NCI-H146 treated with DMSO at 0.1 percent for 48 hours (cell line): ENCODE data around the gene SBK1.

Source experiments
- DNase-seq: peaks from one replicate; lab custom pipeline; 2025; ENCODE audit not compliant: unreplicated experiment; lab: John Stamatoyannopoulos, UW

The SBK1 gene

GRCh38 chr16:28304214-28304613 lies 11.9 kb downstream of the SBK1 start:
- DNase-seq = no peak

- no peak for DNase-seq
These were observed 15.6 kb downstream of the SBK1 start for GRCh38 chr16:28307936-28308335.

GRCh38 chr16:28308794-28309584 lies 16.7 kb downstream of the SBK1 start:
- no peak for DNase-seq

- DNase-seq = no peak
These were observed 17.5 kb downstream of the SBK1 start for GRCh38 chr16:28309811-28310311.

GRCh38 chr16:28310796-28311195 lies 18.5 kb downstream of the SBK1 start:
- no peak for DNase-seq

GRCh38 chr16:28311413-28311812 lies 19.1 kb downstream of the SBK1 start:
- no peak for DNase-seq

- no peak for DNase-seq
These were observed 19.6 kb downstream of the SBK1 start for GRCh38 chr16:28311913-28312312.

- no peak for DNase-seq
These were observed 20.0 kb downstream of the SBK1 start for GRCh38 chr16:28312327-28312726.

GRCh38 chr16:28313587-28313986 lies 21.3 kb downstream of the SBK1 start:
- no peak for DNase-seq

GRCh38 chr16:28316054-28316453 lies 23.7 kb downstream of the SBK1 start:
- DNase-seq = no peak

GRCh38 chr16:28317040-28317880 lies 24.9 kb downstream of the SBK1 start:
- DNase-seq = no peak

GRCh38 chr16:28318042-28318744 lies 25.9 kb downstream of the SBK1 start:
- no peak for DNase-seq

- no peak for DNase-seq
These were observed 27.2 kb downstream of the SBK1 start for GRCh38 chr16:28319476-28320022.

- DNase-seq = no peak
These were observed 27.8 kb downstream of the SBK1 start for GRCh38 chr16:28320023-28320561.

- DNase-seq = no peak
These were observed 28.4 kb downstream of the SBK1 start for GRCh38 chr16:28320741-28321140.

- no peak for DNase-seq
These were observed 29.5 kb downstream of the SBK1 start for GRCh38 chr16:28321700-28322411.

GRCh38 chr16:28324235-28324886 lies 32.0 kb downstream of the SBK1 start:
- DNase-seq = no peak

- DNase-seq = no peak
These were observed 32.6 kb downstream of the SBK1 start for GRCh38 chr16:28324887-28325279.

- DNase-seq = no peak
These were observed 34.7 kb downstream of the SBK1 start for GRCh38 chr16:28326881-28327610.
